Stimulated activated CD8-positive, alpha-beta memory T cell treated with anti-CD3 and anti-CD28 coated beads, Interleukin-2, amount 100 ng/mL, for 48 hours (primary cell): ENCODE data around the gene ATP10B.

Experiments used
- DNase-seq, 2 donors: peaks; one replicate each; pipeline ENCODE4 v3.0.0-alpha.2; 2020; ENCODE audit warnings: low read depth in 2 of 2

ATP10B gene

GRCh38 chr5:160692271-160692670, 159.7 kb downstream of the ATP10B start:
- no peak for DNase-seq

DNA sequence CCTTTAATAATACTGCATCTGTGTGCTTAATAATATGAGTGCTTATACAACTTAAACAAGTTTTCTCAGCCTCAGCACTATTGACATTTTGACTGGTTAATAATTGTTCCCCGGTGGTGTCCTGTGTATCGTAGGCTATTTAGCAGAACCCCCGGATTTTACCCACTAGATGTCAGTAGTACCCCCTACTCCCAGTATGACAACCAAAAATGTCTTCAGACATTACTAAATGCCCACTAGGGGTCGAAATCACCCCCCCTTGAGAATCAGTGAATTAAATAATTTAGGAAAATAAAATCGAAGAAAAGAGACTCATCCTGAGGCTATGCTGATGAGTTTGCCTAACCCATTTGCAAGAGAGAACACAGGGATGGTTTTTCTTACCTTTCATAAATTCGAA, 166.3 kb downstream of the ATP10B start:
- DNase-seq, result no peak

DNA sequence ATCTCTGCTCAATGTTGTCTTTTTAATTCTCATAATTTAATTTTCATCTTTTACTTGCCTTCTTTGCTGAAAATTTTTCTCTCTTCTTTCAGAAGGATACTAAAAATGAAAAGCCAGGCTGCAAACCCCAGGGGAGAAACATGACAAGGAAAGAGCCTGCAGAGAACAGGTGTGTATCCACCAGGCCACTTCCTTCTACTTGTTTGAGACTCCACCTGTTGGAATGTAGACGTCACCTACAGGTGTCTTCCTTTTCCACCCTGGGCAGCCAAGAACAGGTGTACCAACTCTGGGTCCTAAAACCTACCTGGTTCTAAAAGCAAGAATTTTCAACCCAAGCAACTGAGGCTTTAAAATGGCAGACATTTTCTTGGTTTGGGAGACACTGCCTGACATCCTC, 166.8 kb downstream of the ATP10B start:
- no peak for DNase-seq

DNA sequence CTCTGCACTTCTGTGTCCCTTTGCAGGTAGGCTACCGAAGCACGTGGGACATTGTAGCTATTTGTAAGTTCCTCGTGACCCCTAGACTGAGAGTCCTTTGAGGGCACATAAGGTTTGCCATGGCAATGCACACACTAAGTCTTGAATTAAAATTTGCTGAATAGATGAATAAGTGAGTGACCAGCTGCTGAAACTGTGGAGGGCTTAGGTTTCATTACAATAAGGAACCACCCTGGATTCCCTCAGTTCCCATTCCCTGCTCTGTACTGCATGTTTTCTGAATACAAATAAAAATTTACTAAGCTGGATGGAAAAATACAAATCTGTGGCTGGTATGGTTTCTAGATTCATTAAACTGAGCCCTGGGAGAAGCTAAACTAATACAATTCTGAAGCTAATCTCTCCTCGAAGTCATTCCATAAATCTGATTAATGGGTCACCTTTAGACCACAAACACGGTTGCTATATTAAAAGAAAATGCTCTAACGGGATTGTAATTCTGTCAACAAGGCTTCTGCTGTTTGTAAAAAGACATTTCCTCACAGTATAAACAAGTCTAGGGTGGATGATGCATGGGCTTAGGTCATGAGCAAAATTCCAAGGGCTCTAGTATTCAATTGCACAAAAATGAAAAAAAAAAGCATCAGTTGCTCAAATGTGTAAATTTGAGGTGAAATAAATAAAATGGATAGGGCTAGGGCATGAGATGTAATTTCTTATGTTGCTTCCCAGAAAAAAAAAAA, 172.3 kb downstream of the ATP10B start:
- DNase-seq, result no peak

- no peak for DNase-seq
These were observed 176.0 kb downstream of the ATP10B start for GRCh38 chr5:160675988-160676387.

- no peak for DNase-seq
These were observed 177.1 kb downstream of the ATP10B start for GRCh38 chr5:160674901-160675300.

- DNase-seq, result no peak
These were observed 179.5 kb downstream of the ATP10B start for GRCh38 chr5:160672521-160672920.

- DNase-seq, result no peak
These were observed 183.7 kb downstream of the ATP10B start for GRCh38 chr5:160668356-160668755.

- no peak for DNase-seq
These were observed 184.9 kb downstream of the ATP10B start for GRCh38 chr5:160667160-160667559.

DNA sequence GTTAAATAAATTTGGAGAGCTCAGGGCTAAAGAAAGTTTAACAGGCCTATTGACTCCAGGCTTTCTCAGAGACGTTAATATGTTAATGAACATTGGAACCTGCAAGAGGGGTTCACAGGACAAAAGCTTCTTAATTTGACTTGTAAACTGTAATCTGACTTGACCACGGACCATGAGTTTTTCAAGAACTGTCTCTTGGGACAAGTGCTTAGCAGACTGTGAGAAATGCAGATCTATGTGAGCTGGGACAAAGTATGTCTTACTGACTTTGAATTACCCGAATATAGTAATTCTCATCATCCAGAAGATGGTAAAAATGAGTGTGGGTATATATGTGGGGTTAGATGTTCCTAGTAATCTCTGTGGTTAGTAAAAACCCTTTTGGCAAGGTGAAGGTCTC, 186.6 kb downstream of the ATP10B start:
- no peak for DNase-seq

- no peak for DNase-seq
These were observed 191.9 kb downstream of the ATP10B start for GRCh38 chr5:160660132-160660531.

GRCh38 chr5:160657622-160658458, 194.2 kb downstream of the ATP10B start:
- DNase-seq, result no peak

DNA sequence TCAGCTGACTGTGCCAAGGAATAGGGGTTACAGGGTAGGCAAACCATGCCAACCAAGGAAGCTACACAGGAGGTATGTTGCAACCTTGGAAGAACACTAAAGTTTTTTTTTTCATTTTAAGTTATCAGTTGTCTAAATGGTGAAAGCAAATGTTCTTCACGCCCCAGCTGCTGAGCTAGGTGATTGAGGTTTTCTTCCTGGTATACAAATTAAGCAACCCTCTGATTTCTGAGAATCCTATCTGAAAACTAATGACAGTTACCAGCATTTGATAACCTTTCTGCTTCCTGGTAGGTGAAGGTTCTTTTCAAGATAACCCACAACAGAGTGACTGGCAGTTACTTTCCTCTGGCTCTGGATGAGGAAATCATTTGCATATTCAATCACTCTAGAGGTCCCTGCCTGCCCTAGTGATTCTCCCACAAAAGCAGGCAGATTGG, 194.9 kb downstream of the ATP10B start:
- DNase-seq, result no peak

DNA sequence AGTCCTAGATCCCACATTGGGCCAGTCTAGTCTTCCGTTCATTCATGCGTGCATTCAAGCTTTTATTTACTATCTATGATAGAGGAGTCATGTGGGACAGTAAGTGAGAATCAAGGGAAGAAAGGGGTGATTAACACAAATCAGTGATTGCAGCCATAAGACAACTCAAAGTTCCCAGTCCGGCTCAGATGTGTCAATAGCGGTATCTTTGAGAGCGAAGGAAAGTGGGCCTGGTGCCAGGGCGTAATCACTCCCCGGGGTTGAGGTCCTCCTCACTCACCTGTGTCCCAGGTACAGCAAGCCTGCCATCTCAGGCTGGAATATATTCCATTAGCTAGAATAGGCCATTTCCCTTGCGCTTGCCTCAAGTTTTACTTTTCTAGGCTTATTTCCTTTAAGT, 196.3 kb downstream of the ATP10B start:
- no peak for DNase-seq

GRCh38 chr5:160651692-160652645, 200.0 kb downstream of the ATP10B start:
- no peak for DNase-seq

DNA sequence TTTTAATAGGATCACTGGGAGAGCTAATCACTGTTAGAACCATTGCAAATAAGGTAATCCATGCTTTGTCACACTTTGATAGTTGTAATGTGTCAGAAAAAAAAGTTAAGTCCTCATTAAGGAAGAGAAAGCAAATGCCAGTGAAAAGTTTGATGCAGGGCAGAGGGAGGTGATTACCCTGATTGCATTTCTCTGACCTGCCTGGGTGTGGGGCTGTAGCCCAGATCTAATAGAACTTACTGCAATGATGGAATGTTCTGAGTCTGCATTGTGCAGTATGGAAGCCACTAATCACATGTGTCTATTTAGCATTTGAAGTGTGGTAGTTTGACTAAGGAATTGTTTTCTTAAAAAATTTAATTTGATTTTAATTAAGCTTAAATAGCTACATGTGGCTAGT, 202.7 kb downstream of the ATP10B start:
- no peak for DNase-seq

DNA sequence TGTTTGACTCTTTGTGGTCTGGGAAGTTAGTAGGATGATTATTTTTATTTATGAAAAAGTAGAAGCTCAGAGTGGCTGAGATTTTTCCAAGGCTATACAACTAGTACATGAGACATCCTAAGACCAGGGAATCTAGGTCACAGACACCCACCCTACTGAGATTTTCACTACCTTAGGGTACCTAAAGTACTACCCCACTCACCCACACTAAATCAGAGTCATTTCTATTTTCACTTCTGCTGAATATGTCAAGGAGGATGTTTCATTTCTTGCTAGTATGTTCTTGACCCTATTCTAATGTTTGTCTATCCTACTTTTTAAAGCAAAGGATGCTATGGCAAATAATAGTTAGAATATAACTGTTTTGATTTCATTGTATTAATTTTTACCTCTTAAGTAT, 206.0 kb downstream of the ATP10B start:
- DNase-seq, result no peak

- no peak for DNase-seq
These were observed 208.3 kb downstream of the ATP10B start for GRCh38 chr5:160643616-160644240.

- DNase-seq, result no peak
These were observed 210.6 kb downstream of the ATP10B start for GRCh38 chr5:160641405-160641804.

- DNase-seq, result no peak
These were observed 211.6 kb downstream of the ATP10B start for GRCh38 chr5:160640406-160640805.

- DNase-seq, result no peak
These were observed 213.8 kb downstream of the ATP10B start for GRCh38 chr5:160638161-160638742.
